ENCODE measurements around the gene XKRX.

The XKRX gene

GRCh38 chrX:100928660-100929613, at the start of gene XKRX:
Gene XKRX (minus strand): TSS chrX:100928917. CDS start chrX:100928304, 613 bp downstream.
- no peak for DNase-seq (ENCODE audit: low read depth)

- no peak for DNase-seq (ENCODE audit: low read depth)
Observed at GRCh38 chrX:100976211-100976610, 47.5 kb upstream of the XKRX start.

GRCh38 chrX:100975212-100975611, 46.5 kb upstream of the XKRX start:
- DNase-seq (ENCODE audit: low read depth): peak; percentile 76

- DNase-seq (ENCODE audit: low read depth): peak; percentile 75
Observed at GRCh38 chrX:100973411-100973810, 44.7 kb upstream of the XKRX start.

- no peak for DNase-seq (ENCODE audit: low read depth)
Observed at GRCh38 chrX:100969936-100970335, 41.2 kb upstream of the XKRX start.

- DNase-seq (ENCODE audit: low read depth): no peak
Observed at GRCh38 chrX:100969408-100969807, 40.7 kb upstream of the XKRX start, which contains the start of gene ARL13A. Gene ARL13A (plus strand): TSS chrX:100969708. CDS start chrX:100973690, 3,982 bp downstream.

- DNase-seq (ENCODE audit: low read depth): no peak
Observed at GRCh38 chrX:100964362-100964761, 35.6 kb upstream of the XKRX start.

GRCh38 chrX:100962811-100963210, 34.1 kb upstream of the XKRX start:
- no peak for DNase-seq (ENCODE audit: low read depth)

- DNase-seq (ENCODE audit: low read depth): no peak
Observed at GRCh38 chrX:100948557-100948956, 19.8 kb upstream of the XKRX start.

GRCh38 chrX:100946299-100946927, 17.7 kb upstream of the XKRX start:
- DNase-seq (ENCODE audit: low read depth): no peak

- DNase-seq (ENCODE audit: low read depth): no peak
Observed at GRCh38 chrX:100944601-100945000, 15.9 kb upstream of the XKRX start.

GRCh38 chrX:100939333-100939732, 10.6 kb upstream of the XKRX start:
- DNase-seq (ENCODE audit: low read depth): no peak

GRCh38 chrX:100935767-100936166, 7.0 kb upstream of the XKRX start:
- DNase-seq (ENCODE audit: low read depth): no peak

- no peak for DNase-seq (ENCODE audit: low read depth)
Observed at GRCh38 chrX:100931925-100932285, 3.2 kb upstream of the XKRX start.

- no peak for DNase-seq (ENCODE audit: low read depth)
Observed at GRCh38 chrX:100931218-100931924, 2.7 kb upstream of the XKRX start.

- DNase-seq (ENCODE audit: low read depth): peak; percentile 60
Observed at GRCh38 chrX:100926453-100926852, 2.3 kb downstream of the XKRX start.

GRCh38 chrX:100924375-100924774, 4.3 kb downstream of the XKRX start:
- DNase-seq (ENCODE audit: low read depth): no peak

- no peak for DNase-seq (ENCODE audit: low read depth)
Observed at GRCh38 chrX:100915562-100915961, 13.2 kb downstream of the XKRX start.

- DNase-seq (ENCODE audit: low read depth): no peak
Observed at GRCh38 chrX:100913111-100913510, 15.6 kb downstream of the XKRX start.

- DNase-seq (ENCODE audit: low read depth): no peak
Observed at GRCh38 chrX:100911731-100912130, 17.0 kb downstream of the XKRX start.

- no peak for DNase-seq (ENCODE audit: low read depth)
Observed at GRCh38 chrX:100905620-100906019, 23.1 kb downstream of the XKRX start.

GRCh38 chrX:100904433-100904832, 24.3 kb downstream of the XKRX start:
- no peak for DNase-seq (ENCODE audit: low read depth)
